CD4-positive, alpha-beta memory T cell (primary cell): ENCODE measurements around the gene UBE2S. TPM values are rescaled to one million over a fixed set of nuclear protein-coding genes. Genes with fewer than 3 reads are reported as not detected.
A peak's percentile ranks its signal among the peaks of the same experiment; 100 is the strongest.

ENCODE experiments used
- CTCF ChIA-PET: fragments of 350-600 bp; sonication (Branson Sonifier 250); formaldehyde crosslinking; loops from one replicate; lab custom pipeline; 2021; ENCODE audit warnings: inconsistent platforms; ENCODE audit not compliant: partially characterized antibody; lab: Charles Lee
- POLR2A ChIA-PET: fragments of 350-600 bp; sonication (Branson Sonifier 250); formaldehyde crosslinking; loops from one replicate; lab custom pipeline; 2021; ENCODE audit not compliant: partially characterized antibody; lab: Charles Lee
- DNase-seq, 5 donors: peaks; one replicate each; pipeline versions ENCODE4 v3.0.0 to v3.0.0-alpha.2; 2020 to 2022; ENCODE audit warnings: mixed read lengths in 1 of 5
- H3K27ac ChIP-seq: one replicate; pipeline ENCODE4 v1.7.0; 2013; ENCODE audit warnings: low read depth, low read length
- H3K27me3 ChIP-seq: 2 replicates; pipeline ENCODE4 v1.7.0; 2013; ENCODE audit warnings: mild to moderate bottlenecking, low read length, moderate library complexity; ENCODE audit not compliant: insufficient read depth
- H3K36me3 ChIP-seq: 2 replicates; pipeline ENCODE4 v1.7.0; 2013; ENCODE audit warnings: mild to moderate bottlenecking, low read length, moderate library complexity; ENCODE audit not compliant: insufficient read depth
- H3K4me1 ChIP-seq: 2 replicates; pipeline ENCODE4 v1.7.0; 2013; ENCODE audit warnings: mild to moderate bottlenecking, low read length, moderate library complexity; ENCODE audit not compliant: insufficient read depth
- H3K4me3 ChIP-seq, 2 donors: one replicate each; pipeline ENCODE4 v1.7.0; 2013; ENCODE audit warnings: low read length in 2 of 2, mild to moderate bottlenecking in 1 of 2
- H3K9me3 ChIP-seq, 2 donors: one replicate each; pipeline ENCODE4 v1.7.0; 2013; ENCODE audit warnings: low read length in 2 of 2, control low read depth in 1 of 2; ENCODE audit not compliant: control insufficient read depth in 1 of 2
- H3K27ac Mint-ChIP-seq, 7 donors: one replicate each; pipeline ENCODE4 v1.8.0; 2020 to 2021; ENCODE audit warnings: mixed read lengths in 7 of 7, mild to moderate bottlenecking in 6 of 7, inconsistent platforms in 3 of 7, moderate library complexity in 3 of 7
- H3K27me3 Mint-ChIP-seq, 2 donors: one replicate each; pipeline ENCODE4 v1.8.0; 2020 to 2021; ENCODE audit warnings: mixed read lengths in 2 of 2
- H3K36me3 Mint-ChIP-seq, 2 donors: one replicate each; pipeline ENCODE4 v1.8.0; 2020 to 2021; ENCODE audit warnings: mixed read lengths in 2 of 2, inconsistent platforms in 1 of 2, mild to moderate bottlenecking in 1 of 2
- H3K4me1 Mint-ChIP-seq, 4 donors: one replicate each; pipeline ENCODE4 v1.8.0; 2020 to 2021; ENCODE audit warnings: mixed read lengths in 4 of 4, mild to moderate bottlenecking in 1 of 4
- H3K4me3 Mint-ChIP-seq, 8 donors: one replicate each; pipeline ENCODE4 v1.8.0; 2020 to 2021; ENCODE audit warnings: mixed read lengths in 8 of 8, mild to moderate bottlenecking in 7 of 8, moderate library complexity in 6 of 8, inconsistent platforms in 3 of 8
- H3K9me3 Mint-ChIP-seq, 8 donors: one replicate each; pipeline ENCODE4 v1.8.0; 2020 to 2021; ENCODE audit warnings: mixed read lengths in 8 of 8, mild to moderate bottlenecking in 5 of 8, inconsistent platforms in 3 of 8, moderate library complexity in 1 of 8
- intact Hi-C: fragments of 100-400 bp; cut with micrococcal nuclease; formaldehyde crosslinking; loops from one replicate; pipeline ENCODE4 v1.15.1; 2023
- polyA plus RNA-seq, 2 donors: library from polyadenylated mRNA; unstranded; fragments of 300-500 nt; fragmentation: Illumina TruSeq; gene quantifications; one replicate each; pipeline ENCODE4 v1.2.3, GENCODE V29; 2021
- total RNA-seq, 2 experiments: library from RNA; stranded (reverse); gene quantifications; one replicate each; pipeline ENCODE4 v1.2.3, GENCODE V29; 2021

UBE2S gene
- total and polyA plus RNA-seq, 4 experiments from 2014 or later = 18.0 to 25.4 (median 22.9) TPM

DNA sequence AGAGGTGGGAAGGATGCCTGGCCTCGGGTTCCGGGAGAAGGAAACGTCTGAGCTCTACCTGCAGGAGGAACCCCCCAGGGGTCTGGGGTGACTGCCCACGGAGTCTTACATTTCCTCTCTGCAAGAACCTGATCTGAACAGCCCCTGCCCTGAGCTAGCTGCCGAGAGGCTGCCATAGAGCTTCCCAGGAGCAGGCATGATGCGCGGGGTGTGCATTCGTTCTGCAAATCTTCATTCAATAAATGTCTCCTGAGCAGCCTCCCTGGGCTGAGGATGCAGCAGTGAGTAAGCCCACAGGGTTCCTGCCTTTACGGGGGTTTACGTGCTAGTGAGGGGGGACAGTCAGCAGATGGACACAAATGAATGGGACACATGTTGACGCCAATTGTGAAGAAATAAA lies 37.1 kb upstream of the UBE2S start:
- no peaks in the 10 kb centered on the region for H3K36me3 ChIP-seq
- Mint-ChIP-seq H3K27me3 (peaks cover 37 to 41% of the 10 kb centered on the region in 2 donors), H3K9me3 (peaks cover 0 to 2% (median 0%) of the 10 kb centered on the region in 8 donors), H3K36me3 (no peaks in the 10 kb centered on the region), H3K4me3 (no peak overlapping the region), H3K27ac (peak overlapping the region in 1 of 7 donors; percentile 60), H3K4me1 (peaks cover 16 to 30% (median 22%) of the 10 kb centered on the region in 4 donors)
- peaks cover 39% of the 10 kb centered on the region for H3K27me3 ChIP-seq
- DNase-seq = no peak
- peaks cover 20% of the 10 kb centered on the region for H3K4me1 ChIP-seq
- no peak overlapping the region for H3K4me3 ChIP-seq
- intact Hi-C loops = no loop called here
- POLR2A ChIA-PET = interaction anchor here (0.7 kb wide), 1 partner anchor 152 kb away, joined by 3 read pairs; no protein-coding TSS in a partner anchor
- no peaks in the 10 kb centered on the region for H3K9me3 ChIP-seq
- CTCF ChIA-PET = interaction anchor here (1.3 kb wide), 1 partner anchor 9 kb away, joined by 4 read pairs; no protein-coding TSS in a partner anchor
- H3K27ac ChIP-seq = no peak overlapping the region

DNA sequence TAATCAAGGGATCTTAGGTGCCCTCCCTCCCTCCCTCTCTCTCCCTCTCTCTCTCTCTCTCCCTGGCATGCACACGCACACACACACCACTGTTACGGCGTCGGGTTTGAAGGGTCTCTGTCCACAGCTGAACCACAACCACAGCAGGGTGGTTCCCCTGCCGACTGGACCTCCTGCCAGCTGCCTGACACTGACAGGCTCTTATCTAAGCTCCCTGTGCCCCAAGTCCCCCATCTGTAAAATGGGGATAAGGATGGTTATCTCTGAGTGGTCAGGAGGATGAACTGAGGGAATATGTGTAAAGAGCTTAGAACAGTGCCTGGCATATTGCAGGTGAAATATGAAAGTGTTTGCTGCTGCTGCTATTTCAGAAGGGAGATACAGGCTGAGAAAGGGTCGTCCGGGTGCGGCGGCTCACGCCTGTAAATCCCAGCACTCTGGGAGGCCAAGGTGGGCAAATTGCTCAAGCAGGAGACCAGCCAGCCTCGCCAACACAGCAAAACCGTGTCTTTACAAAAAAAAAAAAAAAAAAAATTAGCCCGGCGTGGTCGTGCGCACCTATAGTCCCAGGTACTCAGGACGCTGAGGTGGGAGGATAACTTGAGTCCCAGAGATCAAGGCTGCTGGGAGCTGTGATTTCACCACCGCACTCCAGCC lies 36.4 kb upstream of the UBE2S start:
- Mint-ChIP-seq H3K36me3 (peaks cover 0 to 4% of the 10 kb centered on the region in 2 donors), H3K4me3 (peak overlapping the region in 1 of 8 donors; percentile 61), H3K9me3 (peaks cover 0 to 2% (median 0%) of the 10 kb centered on the region in 8 donors), H3K4me1 (peaks cover 16 to 30% (median 22%) of the 10 kb centered on the region in 4 donors), H3K27me3 (peaks cover 44 to 48% of the 10 kb centered on the region in 2 donors), H3K27ac (no peak overlapping the region)
- POLR2A ChIA-PET = interaction anchor here (0.6 to 0.7 kb wide), 2 partner anchors 9 to 151 kb away, joined by 3 read pairs; no protein-coding TSS in a partner anchor
- no peak for DNase-seq
- Histone ChIP-seq H3K27ac (no peak overlapping the region), H3K36me3 (no peaks in the 10 kb centered on the region), H3K9me3 (no peaks in the 10 kb centered on the region), H3K4me1 (peaks cover 20% of the 10 kb centered on the region), H3K4me3 (no peak overlapping the region), H3K27me3 (peaks cover 45% of the 10 kb centered on the region)
- CTCF ChIA-PET = interaction anchor here (1.3 kb wide), 1 partner anchor 10 kb away, joined by 4 read pairs; no protein-coding TSS in a partner anchor
- intact Hi-C loops = no loop called here

DNA sequence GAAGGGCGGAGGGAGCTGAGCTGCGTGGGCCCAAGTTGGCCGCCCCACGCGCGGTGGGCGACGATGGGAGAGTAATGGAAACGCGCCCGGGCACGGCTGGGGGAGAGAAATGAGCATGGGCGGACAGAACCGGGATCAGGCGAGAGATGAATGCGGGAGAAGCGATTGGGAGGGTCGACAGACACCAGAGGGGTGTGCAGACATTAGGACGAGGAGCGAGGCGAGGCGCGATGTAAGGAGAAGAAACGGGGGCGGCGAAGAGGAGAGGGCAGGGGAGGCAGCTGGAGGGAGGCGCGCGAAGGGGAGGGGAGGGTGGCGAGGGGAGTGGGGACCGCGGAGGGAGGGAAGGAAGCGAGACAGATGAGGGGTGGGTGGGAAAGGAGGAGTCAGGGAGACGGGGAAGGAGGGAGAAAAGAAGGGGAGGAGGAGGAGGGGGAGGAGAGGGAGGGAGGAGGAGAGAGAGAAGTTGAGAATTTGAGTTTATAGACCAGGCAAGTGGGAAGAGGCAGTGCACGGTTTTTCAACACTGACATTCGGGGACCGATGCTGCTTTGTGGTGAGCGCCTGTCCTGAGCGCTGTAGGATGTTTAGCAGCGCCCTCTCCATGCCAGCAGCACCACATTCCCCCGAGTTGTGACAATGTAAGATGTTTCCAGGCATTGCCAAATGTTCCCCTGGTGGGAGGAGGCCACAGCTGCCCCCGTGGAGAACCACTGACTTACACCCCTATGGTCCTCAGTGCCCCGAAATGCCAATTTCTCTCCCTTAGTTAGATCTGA lies 35.6 kb upstream of the UBE2S start, which contains the start of gene SHISA7:
SHISA7 (minus strand) TSS at position 256 of the 779 bp plus-strand sequence. CDS start 437 bp downstream, outside the sequence.
- CTCF ChIA-PET = no interaction called here
- intact Hi-C loops = no loop called here
- no peak within 1 kb of the TSS for H3K27ac Mint-ChIP-seq
- peaks cover 0 to 6% of the 10 kb centered on the region in 2 donors for H3K36me3 Mint-ChIP-seq
- DNase-seq = no peak
- Histone ChIP-seq H3K4me3 (no peak within 1 kb of the TSS), H3K27me3 (peaks cover 52% of the 10 kb centered on the region), H3K9me3 (no peaks in the 10 kb centered on the region), H3K36me3 (no peaks in the 10 kb centered on the region), H3K27ac (no peak within 1 kb of the TSS), H3K4me1 (peaks cover 20% of the 10 kb centered on the region)
- peaks cover 0 to 2% (median 0%) of the 10 kb centered on the region in 8 donors for H3K9me3 Mint-ChIP-seq
- POLR2A ChIA-PET = no interaction called here
- H3K4me3 Mint-ChIP-seq = peak within 1 kb of the TSS in 6 of 8 donors; percentile 31 to 66 (median 52)
- H3K27me3 Mint-ChIP-seq = peaks cover 46 to 53% of the 10 kb centered on the region in 2 donors
- peaks cover 16 to 30% (median 22%) of the 10 kb centered on the region in 4 donors for H3K4me1 Mint-ChIP-seq

DNA sequence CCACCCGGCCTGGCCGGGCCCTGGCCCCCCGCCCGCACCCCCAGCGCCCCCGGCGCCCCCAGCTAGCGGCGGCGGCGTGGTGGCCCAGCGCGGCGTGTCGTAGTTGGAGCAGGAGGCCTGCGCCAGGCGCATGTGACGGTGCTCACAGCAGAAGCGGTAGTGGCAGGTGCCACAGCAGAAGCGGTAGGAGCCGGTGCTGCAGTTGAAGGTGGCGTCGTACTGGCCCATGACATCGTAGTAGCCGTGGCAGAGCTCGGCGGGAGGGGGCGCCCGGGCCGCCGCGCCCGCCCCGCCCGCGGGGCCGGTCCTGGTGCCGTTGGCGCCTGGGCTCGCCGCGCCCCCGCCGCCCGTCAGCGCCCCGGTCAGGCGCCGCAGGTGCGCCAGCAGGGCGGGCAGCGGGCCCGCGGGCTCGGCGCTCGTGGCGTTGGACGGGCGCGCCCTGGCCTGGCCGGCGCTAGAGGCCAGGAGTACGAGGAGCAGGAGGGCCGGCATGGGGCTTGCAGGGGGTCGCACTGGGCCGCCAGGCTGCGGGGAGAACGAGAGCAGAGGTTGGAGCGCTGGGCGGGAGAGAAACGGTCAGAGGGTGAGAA lies 34.9 kb upstream of the UBE2S start:
- Histone ChIP-seq H3K27ac (no peak overlapping the region), H3K36me3 (no peaks in the 10 kb centered on the region), H3K4me1 (peaks cover 20% of the 10 kb centered on the region), H3K9me3 (no peaks in the 10 kb centered on the region), H3K27me3 (peaks cover 54% of the 10 kb centered on the region), H3K4me3 (no peak overlapping the region)
- CTCF ChIA-PET = interaction anchor here (1.2 kb wide), 1 partner anchor 61 kb away, joined by 3 read pairs; no protein-coding TSS in a partner anchor
- no peak for DNase-seq
- Mint-ChIP-seq H3K27ac (no peak overlapping the region), H3K27me3 (peaks cover 48 to 54% of the 10 kb centered on the region in 2 donors), H3K36me3 (peaks cover 0 to 6% of the 10 kb centered on the region in 2 donors), H3K4me1 (peaks cover 16 to 30% (median 22%) of the 10 kb centered on the region in 4 donors), H3K9me3 (peaks cover 0 to 2% (median 0%) of the 10 kb centered on the region in 8 donors), H3K4me3 (peak overlapping the region in 3 of 8 donors; percentile 26 to 66 (median 63))
- POLR2A ChIA-PET = interaction anchor here (0.6 kb wide), 1 partner anchor 275 kb away, joined by 3 read pairs; no protein-coding TSS in a partner anchor
- intact Hi-C loops = no loop called here

DNA sequence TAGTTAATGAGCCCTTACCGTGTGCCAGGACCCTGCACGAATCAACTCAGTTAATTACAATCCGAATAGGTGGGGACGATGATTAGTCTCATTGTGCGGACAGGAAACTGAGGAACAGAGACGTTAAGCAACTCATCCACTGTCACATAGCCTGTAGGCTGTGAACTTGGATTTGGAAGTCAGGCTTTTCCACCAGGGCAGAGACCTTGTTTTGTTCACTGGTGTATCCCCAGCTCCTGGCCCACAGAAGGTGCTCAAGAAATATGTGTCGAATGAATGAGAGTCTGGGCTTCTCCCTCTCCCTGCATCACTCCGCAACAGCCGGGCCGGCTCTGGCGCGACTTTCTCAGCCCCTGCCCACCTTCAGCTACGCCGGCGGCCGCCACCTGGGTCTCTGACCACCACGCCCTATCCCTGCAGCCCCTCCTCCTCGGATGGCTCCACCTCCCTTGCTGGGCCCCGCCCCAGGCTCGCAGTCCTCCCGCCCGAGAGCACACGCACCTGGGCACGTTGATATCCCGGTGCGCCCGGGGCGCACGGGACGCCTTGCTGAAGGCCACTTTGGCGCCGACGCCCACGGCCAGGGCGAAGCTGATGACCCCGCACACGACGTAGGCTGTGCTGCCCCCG lies 34.2 kb upstream of the UBE2S start:
- H3K4me1 Mint-ChIP-seq = peaks cover 16 to 30% (median 22%) of the 10 kb centered on the region in 4 donors
- CTCF ChIA-PET = interaction anchor here (1.2 kb wide), 1 partner anchor 62 kb away, joined by 3 read pairs; no protein-coding TSS in a partner anchor
- no peaks in the 10 kb centered on the region for H3K36me3 ChIP-seq
- H3K9me3 Mint-ChIP-seq = peaks cover 0 to 2% (median 0%) of the 10 kb centered on the region in 8 donors
- peaks cover 0 to 6% of the 10 kb centered on the region in 2 donors for H3K36me3 Mint-ChIP-seq
- no peak overlapping the region for H3K27ac ChIP-seq
- no peak overlapping the region for H3K4me3 ChIP-seq
- intact Hi-C loops = no loop called here
- peak overlapping the region in 2 of 7 donors; percentile 3 to 19 for H3K27ac Mint-ChIP-seq
- no peak for DNase-seq
- peaks cover 20% of the 10 kb centered on the region for H3K4me1 ChIP-seq
- POLR2A ChIA-PET = interaction anchor here (0.6 kb wide), 1 partner anchor 275 kb away, joined by 3 read pairs; no protein-coding TSS in a partner anchor
- H3K27me3 ChIP-seq = peaks cover 54% of the 10 kb centered on the region
- H3K27me3 Mint-ChIP-seq = peaks cover 53 to 61% of the 10 kb centered on the region in 2 donors
- peak overlapping the region in 7 of 8 donors; percentile 35 to 78 (median 44) for H3K4me3 Mint-ChIP-seq
- H3K9me3 ChIP-seq = no peaks in the 10 kb centered on the region

DNA sequence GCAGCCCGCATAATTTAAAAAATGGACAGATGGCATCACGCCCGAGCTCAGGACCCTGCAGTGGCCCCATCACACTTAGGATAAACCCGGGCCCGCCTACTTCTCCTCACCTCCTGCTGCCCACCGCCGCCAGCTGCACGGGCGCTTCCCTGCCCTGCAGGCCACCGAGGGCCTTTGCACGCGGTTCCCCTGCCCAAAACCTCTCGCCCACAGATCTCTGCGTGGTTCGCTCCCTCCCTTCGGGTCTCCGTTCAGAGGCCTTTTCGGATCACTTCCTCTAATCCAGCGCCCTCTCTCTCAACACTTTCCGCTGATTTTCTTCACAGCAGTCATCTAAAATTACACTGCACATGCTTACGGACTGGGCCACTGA lies 33.7 kb upstream of the UBE2S start:
- H3K27me3 Mint-ChIP-seq = peaks cover 57 to 63% of the 10 kb centered on the region in 2 donors
- Histone ChIP-seq H3K4me3 (no peak overlapping the region), H3K27ac (no peak overlapping the region), H3K36me3 (no peaks in the 10 kb centered on the region), H3K4me1 (peaks cover 20% of the 10 kb centered on the region), H3K9me3 (no peaks in the 10 kb centered on the region), H3K27me3 (peaks cover 54% of the 10 kb centered on the region)
- intact Hi-C loops = no loop called here
- no peak for DNase-seq
- CTCF ChIA-PET = interaction anchor here (1.2 kb wide), 1 partner anchor 62 kb away, joined by 3 read pairs; no protein-coding TSS in a partner anchor
- peaks cover 0 to 6% of the 10 kb centered on the region in 2 donors for H3K36me3 Mint-ChIP-seq
- H3K4me3 Mint-ChIP-seq = peak overlapping the region; percentile 22 to 78 (median 43)
- peaks cover 16 to 30% (median 22%) of the 10 kb centered on the region in 4 donors for H3K4me1 Mint-ChIP-seq
- peak overlapping the region in 3 of 7 donors; percentile 3 to 19 (median 10) for H3K27ac Mint-ChIP-seq
- POLR2A ChIA-PET = no interaction called here
- H3K9me3 Mint-ChIP-seq = peaks cover 0 to 2% (median 0%) of the 10 kb centered on the region in 8 donors
